Progenitor cell of endocrine pancreas (in vitro differentiated cells): ENCODE results near the gene SHC2. TPM values are rescaled to one million over a fixed set of nuclear protein-coding genes. Genes with fewer than 3 reads are reported as not detected.

ENCODE experiments used
- DNase-seq: peaks from one replicate; pipeline ENCODE4 v3.0.0; 2021; ENCODE audit warnings: low spot score; ENCODE audit not compliant: unreplicated experiment
- H3K27ac Mint-ChIP-seq: 2 replicates; pipeline ENCODE4 v1.8.0; 2021; ENCODE audit warnings: mild to moderate bottlenecking, moderate library complexity, mixed read lengths
- H3K27me3 Mint-ChIP-seq: 2 replicates; pipeline ENCODE4 v1.8.0; 2021; ENCODE audit warnings: mixed read lengths
- H3K36me3 Mint-ChIP-seq: 2 replicates; pipeline ENCODE4 v1.8.0; 2022; ENCODE audit warnings: mixed read lengths; ENCODE audit not compliant: insufficient read depth
- H3K4me1 Mint-ChIP-seq: 2 replicates; pipeline ENCODE4 v1.8.0; 2021; ENCODE audit warnings: low read depth, mixed read lengths
- H3K4me3 Mint-ChIP-seq: 2 replicates; pipeline ENCODE4 v1.8.0; 2021; ENCODE audit warnings: low read depth, mild to moderate bottlenecking, moderate library complexity, mixed read lengths
- H3K9me3 Mint-ChIP-seq: 2 replicates; pipeline ENCODE4 v1.8.0; 2021; ENCODE audit warnings: low read depth, mixed read lengths
- total RNA-seq: library from RNA; stranded (reverse); gene quantifications from 2 replicates; pipeline ENCODE4 v1.2.1, GENCODE V29; 2021
- TF ChIP-seq, protein P1 (sequence below): fragments of 200-600 bp; sonication (generic); IDR thresholded peaks from one replicate; pipeline ENCODE4 v1.5.0; 2021; ENCODE audit warnings: antibody characterized with exemption, mild to moderate bottlenecking; ENCODE audit not compliant: unreplicated experiment

SHC2 gene
- total RNA-seq, 1 donor from 2014 or later, result 159 TPM

DNA sequence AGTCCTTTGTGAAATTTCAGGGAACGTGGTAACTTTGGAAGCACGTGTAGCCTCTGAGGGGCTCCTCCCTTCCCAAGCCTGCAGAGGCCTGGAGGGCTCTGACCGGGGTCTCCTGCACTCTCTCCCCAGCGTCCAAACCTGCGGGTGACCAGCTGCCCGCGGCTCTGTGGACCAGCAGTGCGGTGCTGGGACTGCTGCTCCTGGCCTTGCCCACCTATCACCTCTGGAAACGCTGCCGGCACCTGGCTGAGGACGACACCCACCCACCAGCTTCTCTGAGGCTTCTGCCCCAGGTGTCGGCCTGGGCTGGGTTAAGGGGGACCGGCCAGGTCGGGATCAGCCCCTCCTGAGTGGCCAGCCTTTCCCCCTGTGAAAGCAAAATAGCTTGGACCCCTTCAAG lies 43.8 kb upstream of the SHC2 start:
- no peak for DNase-seq
- Mint-ChIP-seq H3K9me3 (no peaks in the 10 kb centered on the region), H3K4me3 (no peak overlapping the region), H3K4me1 (peaks cover 5% of the 10 kb centered on the region), H3K27ac (no peak overlapping the region), H3K36me3 (peaks cover 3% of the 10 kb centered on the region), H3K27me3 (peaks cover 13% of the 10 kb centered on the region)
- TF ChIP-seq, protein P1, sequence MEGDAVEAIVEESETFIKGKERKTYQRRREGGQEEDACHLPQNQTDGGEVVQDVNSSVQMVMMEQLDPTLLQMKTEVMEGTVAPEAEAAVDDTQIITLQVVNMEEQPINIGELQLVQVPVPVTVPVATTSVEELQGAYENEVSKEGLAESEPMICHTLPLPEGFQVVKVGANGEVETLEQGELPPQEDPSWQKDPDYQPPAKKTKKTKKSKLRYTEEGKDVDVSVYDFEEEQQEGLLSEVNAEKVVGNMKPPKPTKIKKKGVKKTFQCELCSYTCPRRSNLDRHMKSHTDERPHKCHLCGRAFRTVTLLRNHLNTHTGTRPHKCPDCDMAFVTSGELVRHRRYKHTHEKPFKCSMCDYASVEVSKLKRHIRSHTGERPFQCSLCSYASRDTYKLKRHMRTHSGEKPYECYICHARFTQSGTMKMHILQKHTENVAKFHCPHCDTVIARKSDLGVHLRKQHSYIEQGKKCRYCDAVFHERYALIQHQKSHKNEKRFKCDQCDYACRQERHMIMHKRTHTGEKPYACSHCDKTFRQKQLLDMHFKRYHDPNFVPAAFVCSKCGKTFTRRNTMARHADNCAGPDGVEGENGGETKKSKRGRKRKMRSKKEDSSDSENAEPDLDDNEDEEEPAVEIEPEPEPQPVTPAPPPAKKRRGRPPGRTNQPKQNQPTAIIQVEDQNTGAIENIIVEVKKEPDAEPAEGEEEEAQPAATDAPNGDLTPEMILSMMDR, result no peak

DNA sequence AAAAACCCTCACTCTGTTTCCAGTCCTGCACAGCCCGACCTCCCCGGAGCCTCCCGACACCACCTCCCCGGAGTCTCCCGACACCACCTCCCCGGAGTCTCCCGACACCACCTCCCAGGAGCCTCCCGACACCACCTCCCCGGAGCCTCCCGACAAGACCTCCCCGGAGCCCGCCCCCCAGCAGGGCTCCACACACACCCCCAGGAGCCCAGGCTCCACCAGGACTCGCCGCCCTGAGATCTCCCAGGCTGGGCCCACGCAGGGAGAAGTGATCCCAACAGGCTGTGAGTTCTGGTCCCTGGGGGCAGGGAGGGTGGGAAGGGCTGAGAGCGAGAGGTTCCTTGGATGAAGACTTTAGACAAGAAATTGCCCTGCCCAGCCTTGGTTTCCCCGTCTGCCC lies 40.8 kb upstream of the SHC2 start:
- Mint-ChIP-seq H3K27me3 (peaks cover 26% of the 10 kb centered on the region), H3K4me1 (no peaks in the 10 kb centered on the region), H3K9me3 (no peaks in the 10 kb centered on the region), H3K36me3 (no peaks in the 10 kb centered on the region), H3K27ac (no peak overlapping the region), H3K4me3 (no peak overlapping the region)
- no peak for DNase-seq
- TF ChIP-seq, protein P1, result no peak

DNA sequence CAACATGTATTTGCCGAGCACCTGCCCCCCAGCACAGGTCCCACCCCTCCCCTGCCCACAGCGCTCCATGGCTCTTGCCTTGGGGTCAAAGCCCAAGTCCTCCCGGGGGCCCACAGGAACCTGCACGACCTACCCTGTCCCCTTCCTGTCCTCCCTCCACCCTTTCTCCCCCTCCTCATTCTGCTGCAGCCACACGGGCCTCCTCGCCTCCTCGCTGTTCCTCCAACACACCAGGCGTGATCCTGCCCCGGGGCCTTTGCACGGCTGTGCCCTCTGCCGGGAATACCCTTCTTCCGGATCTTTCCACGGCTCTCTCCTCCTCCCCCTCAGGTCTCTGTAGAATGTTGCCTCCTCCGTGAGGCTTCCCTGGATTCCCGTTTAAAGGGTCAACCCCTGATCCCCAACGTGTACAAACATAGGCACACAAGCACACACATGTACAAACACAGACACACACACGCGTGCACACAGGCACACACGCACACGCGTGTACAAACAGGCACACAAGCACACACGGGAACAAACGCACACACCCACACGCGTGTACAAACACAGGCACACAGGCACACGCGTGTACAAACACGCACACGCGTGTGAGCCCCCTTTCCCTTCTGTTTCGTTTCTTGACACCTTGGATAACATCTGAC lies 38.3 kb upstream of the SHC2 start:
- H3K27ac Mint-ChIP-seq, result no peak overlapping the region
- no peaks in the 10 kb centered on the region for H3K9me3 Mint-ChIP-seq
- no peak for DNase-seq
- no peaks in the 10 kb centered on the region for H3K36me3 Mint-ChIP-seq
- peaks cover 32% of the 10 kb centered on the region for H3K27me3 Mint-ChIP-seq
- no peak overlapping the region for H3K4me3 Mint-ChIP-seq
- TF ChIP-seq, protein P1, result no peak
- H3K4me1 Mint-ChIP-seq, result no peaks in the 10 kb centered on the region

DNA sequence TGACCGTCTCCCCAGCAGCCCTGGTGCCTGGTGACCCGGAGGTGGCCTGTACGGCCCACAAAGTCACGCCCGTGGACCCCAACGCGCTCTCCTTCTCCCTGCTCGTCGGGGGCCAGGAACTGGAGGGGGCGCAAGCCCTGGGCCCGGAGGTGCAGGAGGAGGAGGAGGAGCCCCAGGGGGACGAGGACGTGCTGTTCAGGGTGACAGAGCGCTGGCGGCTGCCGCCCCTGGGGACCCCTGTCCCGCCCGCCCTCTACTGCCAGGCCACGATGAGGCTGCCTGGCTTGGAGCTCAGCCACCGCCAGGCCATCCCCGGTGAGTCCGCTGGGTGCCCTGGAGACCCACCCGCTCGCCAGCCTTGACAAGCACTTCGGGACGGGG lies 37.7 kb upstream of the SHC2 start:
- Mint-ChIP-seq H3K4me1 (no peaks in the 10 kb centered on the region), H3K9me3 (no peaks in the 10 kb centered on the region), H3K27me3 (peaks cover 36% of the 10 kb centered on the region), H3K27ac (no peak overlapping the region), H3K36me3 (no peaks in the 10 kb centered on the region), H3K4me3 (no peak overlapping the region)
- TF ChIP-seq, protein P1, result no peak
- no peak for DNase-seq

DNA sequence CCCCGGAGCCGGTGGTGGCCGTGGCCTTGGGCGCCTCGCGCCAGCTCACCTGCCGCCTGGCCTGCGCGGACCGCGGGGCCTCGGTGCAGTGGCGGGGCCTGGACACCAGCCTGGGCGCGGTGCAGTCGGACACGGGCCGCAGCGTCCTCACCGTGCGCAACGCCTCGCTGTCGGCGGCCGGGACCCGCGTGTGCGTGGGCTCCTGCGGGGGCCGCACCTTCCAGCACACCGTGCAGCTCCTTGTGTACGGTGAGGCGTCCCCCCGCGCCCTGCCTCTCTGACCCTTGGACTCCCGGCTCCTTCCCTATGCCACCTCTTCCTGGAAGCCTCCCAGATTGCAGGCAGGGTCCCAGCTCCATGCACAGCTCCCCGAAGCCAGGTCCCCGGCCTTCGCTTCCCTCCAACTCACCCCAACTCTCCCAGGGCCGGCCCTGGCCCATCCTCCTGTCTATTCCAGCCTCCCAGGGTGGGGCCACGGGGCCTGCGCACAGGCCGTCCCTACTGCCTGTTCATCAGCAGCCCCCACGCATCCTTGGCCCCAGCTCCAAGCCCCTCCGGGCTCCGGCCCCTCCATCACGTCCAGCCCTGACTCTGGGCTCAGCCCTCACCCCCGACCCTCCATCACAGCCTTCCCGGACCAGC lies 37.2 kb upstream of the SHC2 start:
- Mint-ChIP-seq H3K9me3 (no peaks in the 10 kb centered on the region), H3K27me3 (peaks cover 36% of the 10 kb centered on the region), H3K36me3 (no peaks in the 10 kb centered on the region), H3K4me1 (no peaks in the 10 kb centered on the region), H3K4me3 (no peak overlapping the region), H3K27ac (no peak overlapping the region)
- DNase-seq, result no peak
- TF ChIP-seq, protein P1, result no peak
